Measurements from ENCODE around the gene SLC44A2. TPM values are rescaled to one million over a fixed set of nuclear protein-coding genes. Genes with fewer than 3 reads are reported as not detected.
A peak's percentile ranks its signal among the peaks of the same experiment; 100 is the strongest.

SLC44A2 gene
- total and polyA plus RNA-seq, 2 of the 8 experiments (the other 6 are each of a cell fraction or from before 2014, with no cell fraction given): 105 to 120 TPM

- ChIA-PET CTCF (ENCODE audit: partially characterized antibody) (interaction anchor here (0.9 to 2.6 kb wide), 7 partner anchors 8 to 88 kb away, joined by 3 to 14 read pairs (median 4); no protein-coding TSS in a partner anchor), POLR2A (ENCODE audit: partially characterized antibody) (interaction anchor here (1.7 to 4.4 kb wide), 8 partner anchors 8 to 51 kb away, joined by 6 to 26 read pairs (median 9); partner anchors contain the start of gene SLC44A2)
- H3K79me2 ChIP-seq (ENCODE audit: control insufficient read depth in 1 of 2, insufficient read depth in 2 of 2, low read length in 2 of 2): peaks cover 0 to 9% of the 10 kb centered on the region in 2 experiments; a peak in 1 of 4 replicates
- no peak overlapping the region for H3K4me3 ChIP-seq (ENCODE audit: extremely low read depth in 1 of 4, insufficient read depth in 2 of 4, low read depth in 3 of 4, low read length in 4 of 4)
- 0 out of 2 replicates have a peak overlapping the region, but pooled peaks have one; percentile 40 for H2AK5ac ChIP-seq (ENCODE audit: low read depth, low read length)
- FAIRE-seq (no peak), DNase-seq (ENCODE audit: low read depth in 1 of 2, low spot score in 2 of 2) (no peak)
- no peak overlapping the region for H3K56ac ChIP-seq (replicated peaks; ENCODE audit: insufficient read length, low read depth, low read length)
- 0 out of 2 replicates have a peak overlapping the region, but pooled peaks have one; percentile 21 for H2BK5ac ChIP-seq (ENCODE audit: low read depth, low read length)
- no peak overlapping the region for H2BK12ac ChIP-seq (ENCODE audit: low read depth, low read length)
- H3K4ac ChIP-seq (replicated peaks; ENCODE audit: insufficient read length, low read depth, low read length): no peak overlapping the region
- H2BK20ac ChIP-seq (ENCODE audit: low read length): no peak overlapping the region
- H3K4me1 ChIP-seq (replicated peaks in 1 of 4; ENCODE audit: control insufficient read depth in 3 of 4, insufficient read depth in 4 of 4, low read length in 3 of 4): peaks cover 0 to 11% (median 7%) of the 10 kb centered on the region in 4 experiments; a peak in 6 of 7 replicates
- H2BK120ac ChIP-seq (replicated peaks; ENCODE audit: low read depth, low read length): no peak overlapping the region
- H3K4me2 ChIP-seq (ENCODE audit: insufficient read depth in 1 of 2, low read depth in 2 of 2, low read length in 2 of 2): no peak overlapping the region; a peak in 1 of 4 replicates
- no peak overlapping the region for H4K91ac ChIP-seq (replicated peaks; ENCODE audit: insufficient read length, low read length)
- no peak overlapping the region for H4K5ac ChIP-seq (ENCODE audit: insufficient read length, low read depth, low read length)
- no peaks in the 10 kb centered on the region for H3K36me3 ChIP-seq (ENCODE audit: control insufficient read depth in 2 of 4, insufficient read depth in 4 of 4, low read length in 3 of 4)
- H3K23ac ChIP-seq (ENCODE audit: insufficient read length): no peak overlapping the region
- no peaks in the 10 kb centered on the region for H3K27me3 ChIP-seq (replicated peaks in 1 of 4; ENCODE audit: control insufficient read depth in 3 of 4, extremely low read depth in 1 of 4, insufficient read depth in 3 of 4, low read length in 3 of 4)
- no peak overlapping the region; a peak in 1 of 7 replicates for H3K9ac ChIP-seq (replicated peaks in 1 of 4; ENCODE audit: extremely low read depth in 1 of 4, low read depth in 3 of 4, low read length in 3 of 4)
- no peak overlapping the region for H3K14ac ChIP-seq (ENCODE audit: insufficient read length)
- H2BK15ac ChIP-seq (ENCODE audit: low read length): no peak overlapping the region
- peak overlapping the region; percentile 53 for H4K8ac ChIP-seq (ENCODE audit: extremely low read depth, insufficient read depth, low read length)
- no peak overlapping the region for H2AFZ ChIP-seq (ENCODE audit: low read length)
- peaks cover 6% of the 10 kb centered on the region; the same call in 1 of the 2 replicates for H3K23me2 ChIP-seq (ENCODE audit: low read depth, low read length)
- no peak overlapping the region for H3K27ac ChIP-seq (ENCODE audit: low read depth, low read length)
- 90% methylated on average over 9 of the region's 9 CpGs; no CpG with 5 or more reads in 1 of the 2 experiments for WGBS, 2 experiments (ENCODE audit: extremely low coverage in 1 of 2, insufficient coverage in 1 of 2, insufficient read length in 1 of 2, insufficient replicate concordance in 2 of 2, low coverage in 1 of 2, low lambda C conversion rate in 2 of 2, missing lambda C conversion rate in 1 of 2)
- no peaks in the 10 kb centered on the region for H4K20me1 ChIP-seq (replicated peaks in 1 of 2; ENCODE audit: control insufficient read depth in 1 of 2, insufficient read depth in 2 of 2, low read length in 2 of 2)
- H3K18ac ChIP-seq (ENCODE audit: extremely low read depth, low read length): no peak overlapping the region
- no peaks in the 10 kb centered on the region for H3K9me3 ChIP-seq (ENCODE audit: insufficient read depth in 2 of 2, low read depth in 1 of 2, low read length in 1 of 2)
- H3K79me1 ChIP-seq (ENCODE audit: low read depth, low read length): peaks cover 6% of the 10 kb centered on the region
- TF ChIP-seq MAX (IDR thresholded peaks at IDR 0.05) (no peak), RNF2 (IDR thresholded peaks at IDR 0.05; ENCODE audit: borderline replicate concordance, low read depth, low read length, missing control alignments, poor library complexity, severe bottlenecking) (no peak), CEBPB (IDR thresholded peaks at IDR 0.05; ENCODE audit: low read depth, low read length) (no peak), EGR1 (IDR thresholded peaks at IDR 0.05; ENCODE audit: borderline replicate concordance, low read depth, low read length) (no peak), JUN (IDR thresholded peaks at IDR 0.05; ENCODE audit: low read depth, low read length) (no peak), ZNF274 (IDR thresholded peaks at IDR 0.05; ENCODE audit: borderline replicate concordance, extremely low read depth, low read length) (no peak), YY1 (IDR thresholded peaks at IDR 0.05; ENCODE audit: low read depth, low read length) (no peak), POU5F1 (IDR thresholded peaks at IDR 0.05; ENCODE audit: low read depth, low read length) (no peak), SAP30 (IDR thresholded peaks at IDR 0.05; ENCODE audit: insufficient read depth, insufficient replicate concordance, low read length) (no peak), TAF1 (IDR thresholded peaks at IDR 0.05; ENCODE audit: low read depth, low read length) (no peak), TAF7 (optimal IDR thresholded peaks at IDR 0.05; ENCODE audit: borderline replicate concordance, low read depth, low read length) (no peak), RFX5 (IDR thresholded peaks at IDR 0.05; ENCODE audit: borderline replicate concordance, low read depth, low read length) (no peak)
Observed at GRCh38 chr19:10604460-10604980, 20.8 kb upstream of the SLC44A2 start.

Measured in H1 (cell line).